CD4-positive, alpha-beta T cell treated with Interferon alpha-2 for 1 hour (primary cell): ENCODE measurements around the gene MRPL48.
"Not testable (repeated sequence)": the region's sequence is repeated elsewhere in the genome, so short reads cannot be mapped to it uniquely, and the experiment has no call there.

Source experiments
- DNase-seq, 2 donors: peaks; one replicate each; pipeline ENCODE4 v3.0.0-alpha.2; 2020 to 2022

Gene MRPL48

GRCh38 chr11:73779084-73779902, 8.4 kb upstream of the MRPL48 start:
- DNase-seq = peak; percentile 97 to 98

DNA sequence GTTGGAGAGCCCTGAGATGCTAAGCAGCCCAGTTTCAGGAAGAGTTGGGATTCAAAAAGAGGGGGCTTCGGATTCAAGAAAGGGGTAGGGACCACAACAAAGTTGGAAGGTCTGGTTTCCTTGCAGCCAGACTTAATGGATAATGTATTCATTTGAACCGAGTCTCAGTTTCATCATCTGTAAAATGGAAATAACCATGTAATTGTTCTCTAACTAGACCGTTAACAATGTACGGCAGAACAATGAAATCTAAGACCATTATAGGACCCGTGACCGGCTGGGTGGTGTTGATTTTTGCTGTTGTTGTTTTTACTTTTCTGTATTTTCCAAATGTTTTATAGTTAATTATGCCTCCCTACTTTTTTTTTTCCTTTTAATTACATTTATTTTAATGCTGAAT, 6.4 kb upstream of the MRPL48 start:
- no peak for DNase-seq

GRCh38 chr11:73783483-73784020, 4.1 kb upstream of the MRPL48 start:
- no peak for DNase-seq

DNA sequence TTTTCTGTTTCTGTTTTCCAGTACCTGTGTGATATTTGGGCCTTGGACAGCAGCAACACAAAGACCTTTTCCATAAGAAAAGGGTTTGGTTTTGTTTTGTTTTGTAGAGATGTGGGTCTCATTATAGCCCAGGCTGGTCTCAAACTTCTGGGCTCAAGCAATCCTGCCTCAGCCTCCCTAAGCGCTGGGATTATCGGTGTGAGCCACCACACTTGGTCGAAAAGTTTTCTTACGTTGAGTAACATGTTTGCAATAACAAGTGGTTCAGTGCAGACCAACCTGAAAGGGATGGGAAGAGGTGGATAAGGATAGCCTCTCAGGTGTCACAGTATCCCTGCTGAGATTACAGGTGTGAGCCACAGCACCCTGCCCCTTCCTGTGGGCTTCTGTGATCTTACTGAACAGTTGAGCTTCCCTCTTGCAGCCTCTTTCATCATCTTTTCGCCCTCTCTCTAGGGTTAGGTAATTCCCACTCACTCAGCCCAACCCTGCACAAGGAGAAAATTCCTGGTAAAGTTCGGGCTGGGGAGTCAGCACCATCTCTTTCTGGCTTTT, 3.5 kb upstream of the MRPL48 start:
- no peak for DNase-seq

DNA sequence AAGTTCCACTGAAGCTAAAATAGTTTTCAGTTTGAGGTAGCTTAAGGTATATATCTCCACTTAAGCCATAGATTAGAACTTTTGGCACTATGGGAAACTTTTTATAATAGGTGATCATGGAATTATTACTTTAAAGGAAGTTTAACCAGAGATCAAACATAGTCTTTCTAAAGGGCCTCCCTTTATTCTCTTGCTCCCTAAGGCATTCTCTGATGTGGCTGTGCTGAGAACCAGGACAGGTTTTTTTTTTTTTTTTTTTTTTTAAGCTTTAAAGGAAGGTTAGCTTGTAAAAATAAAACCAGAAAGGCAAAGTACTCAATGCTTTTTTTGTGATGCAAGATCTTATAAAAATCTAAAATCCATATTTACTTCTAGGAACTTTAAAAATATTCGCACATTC, 2.9 kb upstream of the MRPL48 start:
- DNase-seq = no peak

DNA sequence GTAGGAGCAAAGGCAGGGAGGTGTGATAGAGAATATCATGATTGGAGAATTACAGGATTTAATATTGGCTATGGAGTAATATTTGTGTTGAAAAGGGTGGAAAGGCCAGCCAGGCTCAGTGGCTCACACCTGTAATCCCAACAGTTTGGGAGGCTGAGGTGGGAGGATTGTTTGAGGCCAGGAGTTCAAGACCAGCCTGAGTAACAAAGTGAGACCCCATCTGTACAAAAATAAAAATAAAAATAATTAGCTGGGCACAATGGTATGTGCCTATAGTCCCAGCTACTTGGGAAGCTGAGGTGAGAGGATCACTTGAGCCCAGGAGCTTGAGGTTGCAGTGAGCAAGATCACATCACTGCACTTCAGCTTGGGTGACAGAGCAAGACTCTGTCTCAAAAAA, 2.2 kb upstream of the MRPL48 start:
- not testable (repeated sequence) for DNase-seq

DNA sequence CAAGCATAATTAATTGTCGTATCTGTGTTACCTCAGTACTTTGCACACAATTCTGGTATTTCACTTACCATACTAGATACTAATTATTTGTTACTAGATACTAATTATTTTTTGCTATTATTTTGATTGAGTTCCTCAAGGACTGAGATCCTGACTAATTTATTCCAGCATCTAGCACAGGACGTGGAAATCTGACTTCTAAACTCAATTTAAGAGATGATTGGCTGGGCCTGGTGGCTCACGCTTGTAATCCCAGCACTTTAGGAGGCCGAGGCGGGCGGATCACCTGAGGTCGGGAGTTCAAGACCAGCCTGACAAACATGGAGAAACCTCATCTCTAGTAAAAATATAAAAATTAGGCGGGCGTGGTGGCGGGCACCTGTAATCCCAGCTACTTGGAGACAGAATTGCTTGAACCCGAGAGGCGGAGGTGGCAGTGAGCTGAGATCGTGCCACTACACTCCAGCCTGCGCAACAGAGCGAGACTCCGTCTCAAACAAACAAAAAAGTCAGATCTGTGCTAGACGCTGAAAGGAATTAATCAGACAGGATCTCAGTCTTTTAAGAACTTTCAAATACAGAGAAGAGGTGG, 527 bp upstream of the MRPL48 start:
- no peak for DNase-seq

DNA sequence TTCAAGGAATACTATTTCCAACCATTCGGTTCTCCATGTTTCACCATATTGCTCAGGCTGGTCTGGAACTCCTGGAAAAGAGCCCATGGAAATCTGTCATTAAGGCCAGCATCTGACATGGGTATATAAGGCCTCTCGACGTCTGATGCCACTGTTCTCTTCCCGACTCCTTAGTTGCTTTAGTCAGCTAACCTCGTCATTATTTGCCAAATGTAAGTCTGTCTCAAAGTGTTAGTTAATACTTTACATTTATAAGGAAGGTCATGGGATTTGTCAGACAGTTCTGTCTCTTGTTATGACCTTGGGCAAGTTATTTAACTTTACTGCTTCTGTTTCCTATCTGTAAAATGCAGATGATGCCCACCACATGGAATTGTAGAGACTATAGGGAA, 1.6 kb downstream of the MRPL48 start:
- DNase-seq = no peak

DNA sequence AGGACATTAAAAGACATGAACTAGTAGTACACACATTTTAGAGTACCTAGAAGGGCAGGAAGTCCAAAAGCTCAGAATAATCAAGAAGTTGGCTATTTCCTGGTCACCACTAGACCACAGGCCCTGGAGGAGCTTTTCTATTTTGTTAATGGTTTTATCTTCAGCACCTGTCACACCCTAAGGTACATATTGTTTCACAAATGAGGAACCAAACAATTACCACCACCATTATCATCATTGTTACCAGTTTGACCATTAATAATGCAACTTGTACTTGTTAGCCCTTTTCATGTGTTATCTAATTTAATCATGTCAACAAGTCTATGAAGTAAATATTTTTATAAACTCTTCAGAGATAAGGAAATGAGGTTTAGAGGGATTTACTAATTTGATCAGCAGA, 4.9 kb downstream of the MRPL48 start:
- DNase-seq = no peak

GRCh38 chr11:73795925-73796632, 8.4 kb downstream of the MRPL48 start:
- no peak for DNase-seq

GRCh38 chr11:73797457-73797856, 9.8 kb downstream of the MRPL48 start:
- DNase-seq = no peak

DNA sequence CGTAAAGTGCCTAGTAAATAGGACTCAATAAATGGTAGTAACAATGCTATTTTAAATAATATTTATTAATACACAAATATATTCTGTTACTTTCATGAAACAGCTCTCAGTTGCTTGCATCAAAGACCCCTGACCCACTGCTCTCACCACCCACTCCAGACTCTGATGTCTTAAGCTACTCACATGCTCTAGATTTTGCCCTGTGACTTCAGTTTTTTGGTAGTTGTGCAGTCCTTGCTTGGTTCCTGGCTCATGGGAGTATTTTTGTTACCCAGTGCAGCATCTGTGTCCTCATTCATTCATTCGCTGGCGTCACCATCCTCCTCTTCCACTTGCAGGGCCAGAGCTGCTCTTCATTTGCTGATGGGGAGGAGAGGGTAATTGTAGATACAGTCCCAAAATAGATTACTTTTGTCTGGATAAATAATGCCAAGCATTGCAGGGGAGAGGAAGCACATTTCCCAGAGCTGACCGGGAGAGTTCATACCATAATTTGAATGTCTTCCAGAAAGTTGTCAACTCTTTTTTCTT, 12.7 kb downstream of the MRPL48 start:
- no peak for DNase-seq

DNA sequence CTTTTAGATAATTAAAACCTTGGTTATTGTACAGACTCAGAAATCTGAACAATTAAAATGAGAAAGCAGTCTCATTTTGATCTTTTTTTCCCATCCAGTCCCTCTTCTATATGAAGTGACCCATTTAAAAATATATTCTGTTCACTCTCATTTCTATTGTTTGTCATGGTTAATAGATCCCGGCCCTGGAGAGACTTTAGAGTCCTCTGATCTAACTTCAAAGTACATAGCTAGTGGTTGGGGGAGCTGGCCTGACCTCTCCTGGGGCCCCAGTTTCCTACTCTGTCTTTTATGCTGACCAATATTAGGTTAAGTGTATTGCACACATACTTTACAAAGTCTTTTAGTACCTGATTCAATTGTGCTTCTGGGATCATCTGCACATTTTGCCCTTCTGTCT, 13.5 kb downstream of the MRPL48 start:
- no peak for DNase-seq

- no peak for DNase-seq
Observed at GRCh38 chr11:73804712-73805111, 17.0 kb downstream of the MRPL48 start.

DNA sequence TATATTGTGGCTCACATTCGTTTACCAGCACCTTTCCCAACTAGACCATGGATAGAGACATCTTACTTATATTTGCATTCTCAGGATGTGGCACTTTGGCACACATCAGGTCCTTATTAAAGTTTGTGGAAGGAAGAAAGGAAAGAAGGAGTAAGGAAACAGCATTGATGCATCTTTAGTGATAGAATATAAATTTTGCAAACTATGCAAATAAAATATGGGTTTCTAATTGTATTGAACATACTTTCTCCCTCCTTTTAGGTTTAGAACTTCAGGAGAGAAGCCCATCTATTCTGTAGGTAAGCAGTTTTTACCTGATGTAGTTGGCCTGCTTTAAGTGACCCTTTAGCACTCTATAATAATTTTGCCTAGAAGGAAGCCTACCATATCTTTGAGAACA, 20.4 kb downstream of the MRPL48 start:
- no peak for DNase-seq

DNA sequence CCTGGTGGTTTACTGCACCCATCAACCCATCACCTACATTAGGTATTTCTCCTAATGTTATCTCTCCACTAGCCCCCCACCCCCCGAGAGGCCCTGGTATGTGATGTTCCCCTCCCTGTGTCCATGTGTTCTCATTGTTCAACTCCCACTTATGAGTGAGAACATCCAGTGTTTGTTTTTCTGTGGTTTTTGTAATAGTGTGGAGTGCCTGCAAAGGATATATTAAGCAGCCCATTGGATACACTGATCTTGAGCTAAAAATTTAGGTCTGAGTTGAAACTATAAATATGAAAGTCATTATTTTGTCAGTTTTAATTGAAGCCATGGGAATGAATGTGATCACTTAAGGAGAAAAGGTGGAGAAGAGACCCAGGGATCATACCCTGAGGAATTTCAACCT, 23.0 kb downstream of the MRPL48 start:
- no peak for DNase-seq

- DNase-seq = no peak
Observed at GRCh38 chr11:73812234-73812633, 24.6 kb downstream of the MRPL48 start.

DNA sequence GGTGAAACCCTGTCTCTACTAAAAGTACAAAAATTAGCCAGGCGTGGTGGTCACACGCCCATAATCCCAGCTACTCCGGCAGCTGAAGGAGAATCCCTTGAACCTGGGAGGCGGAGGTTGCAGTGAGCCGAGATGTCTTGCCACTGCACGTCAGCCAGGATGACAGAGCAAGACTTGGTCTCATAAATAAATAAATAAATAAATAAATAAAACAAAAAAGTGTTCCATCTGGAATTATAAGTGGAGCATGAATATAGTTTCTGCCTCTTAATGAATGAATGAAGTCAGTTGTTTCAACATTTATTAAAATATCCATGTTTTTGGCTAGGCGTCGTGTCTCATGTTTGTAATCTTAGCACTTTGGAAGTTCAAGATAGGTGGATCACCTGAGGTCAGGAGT, 27.1 kb downstream of the MRPL48 start:
- no peak for DNase-seq

DNA sequence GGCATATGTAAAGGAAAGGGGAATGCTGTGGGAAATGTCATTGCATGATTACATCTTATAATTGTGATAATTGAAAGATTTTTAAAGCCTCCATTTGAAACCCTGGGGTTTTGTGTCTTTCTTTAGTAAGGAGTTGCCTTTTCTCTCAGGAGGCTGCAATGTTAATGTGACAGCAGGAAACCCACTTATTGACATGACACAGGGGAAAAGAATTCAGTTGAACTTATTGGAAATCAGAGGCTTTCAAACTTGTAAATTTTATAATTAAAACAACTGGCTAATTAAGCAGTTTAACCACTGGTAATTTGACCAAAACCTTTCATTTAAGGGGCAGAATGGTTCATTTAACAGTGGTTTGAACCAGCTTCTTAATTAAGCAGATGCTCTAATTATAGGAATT, 31.2 kb downstream of the MRPL48 start:
- no peak for DNase-seq

DNA sequence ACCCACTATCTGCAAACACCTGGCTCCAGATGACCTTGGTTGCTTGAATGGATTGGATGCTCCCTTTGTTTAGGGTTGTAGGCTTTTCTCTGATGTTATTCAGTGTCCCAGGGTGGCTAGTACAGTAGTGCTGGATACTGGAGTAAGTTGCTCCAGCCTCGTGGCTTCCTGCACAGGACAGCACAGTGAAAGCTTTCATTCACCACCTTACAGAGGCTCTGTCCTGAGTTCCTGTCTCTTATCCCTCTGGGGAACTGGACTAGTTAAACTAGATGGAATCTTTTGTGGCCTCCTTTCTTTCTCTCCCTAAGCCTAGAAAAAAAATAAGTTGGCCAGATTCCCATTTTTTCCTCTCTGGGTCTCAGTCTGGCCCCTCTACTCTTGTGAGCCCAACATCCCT, 42.6 kb downstream of the MRPL48 start:
- no peak for DNase-seq

DNA sequence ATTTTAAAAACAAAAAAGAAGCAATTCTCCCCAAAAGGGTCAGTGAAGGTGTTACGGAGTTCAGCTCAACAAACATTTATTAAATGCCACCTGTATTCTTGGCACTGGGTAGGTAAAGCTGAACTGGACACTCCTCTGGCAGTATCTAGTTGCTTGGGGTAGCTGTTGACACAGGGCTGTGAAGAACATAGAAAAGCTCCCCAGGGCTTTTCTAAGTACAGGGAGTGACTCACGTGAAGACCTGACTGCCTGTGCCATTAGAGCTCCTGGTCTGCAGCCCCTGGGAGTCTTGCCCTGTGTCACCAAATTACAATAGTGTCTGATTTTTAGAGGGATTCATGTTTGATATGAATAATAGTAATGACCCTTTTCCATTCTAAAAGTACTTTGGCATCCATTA, 45.4 kb downstream of the MRPL48 start:
- DNase-seq = no peak

DNA sequence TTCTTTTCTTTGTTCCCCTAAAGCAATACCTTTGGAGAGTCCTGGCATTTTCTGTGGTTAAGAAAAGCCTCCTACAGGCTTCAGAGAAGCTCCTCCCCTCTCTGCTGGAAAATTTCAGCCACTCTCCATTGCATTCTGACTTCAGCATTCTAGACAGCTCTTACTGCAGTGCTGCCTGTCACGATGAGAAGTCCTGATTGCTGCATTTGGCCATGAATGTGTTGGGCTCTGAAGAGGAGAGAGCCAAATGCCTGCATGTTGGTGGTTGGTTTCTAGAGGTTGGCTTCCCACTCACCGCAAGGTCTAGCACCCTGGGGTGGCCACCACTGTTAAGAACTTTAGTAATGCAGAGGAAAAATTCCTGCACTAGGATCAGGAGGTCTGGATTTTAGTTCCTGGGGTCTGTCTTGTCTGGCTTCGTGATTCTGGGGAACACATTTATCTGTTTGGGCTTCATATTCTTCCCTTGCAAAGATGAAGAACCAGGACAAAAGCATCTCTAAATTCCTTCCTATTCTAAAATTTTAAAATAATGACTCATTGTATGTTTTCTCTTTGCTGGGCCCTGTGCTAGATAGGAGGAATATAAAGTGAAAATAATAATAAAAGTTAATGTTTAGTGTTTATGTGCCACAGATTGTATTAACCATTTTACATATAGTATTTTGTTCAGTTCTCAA, 50.9 kb downstream of the MRPL48 start:
- no peak for DNase-seq

GRCh38 chr11:73839123-73839457, 51.4 kb downstream of the MRPL48 start:
- no peak for DNase-seq
